GM21737 (cell line): ENCODE results near the gene BIN1.

Experiments
- ATAC-seq: cut with Tn5 transposase; IDR thresholded peaks from one replicate; pipeline ENCODE4 v1.9.1; 2021; ENCODE audit warnings: mild to moderate bottlenecking, moderate library complexity; ENCODE audit not compliant: unreplicated experiment

BIN1 gene

GRCh38 chr2:127093648-127094210, 13.2 kb downstream of the BIN1 start:
- peak; percentile 48 for ATAC-seq

- ATAC-seq, result no peak
Observed at GRCh38 chr2:127092901-127093516, 13.9 kb downstream of the BIN1 start.

- ATAC-seq, result no peak
Observed at GRCh38 chr2:127092306-127092705, 14.6 kb downstream of the BIN1 start.

- ATAC-seq, result no peak
Observed at GRCh38 chr2:127091886-127092285, 15.1 kb downstream of the BIN1 start.

GRCh38 chr2:127091148-127091547, 15.8 kb downstream of the BIN1 start:
- no peak for ATAC-seq

GRCh38 chr2:127090281-127091120, 16.5 kb downstream of the BIN1 start:
- ATAC-seq, result no peak

GRCh38 chr2:127089478-127090235, 17.3 kb downstream of the BIN1 start:
- no peak for ATAC-seq

- ATAC-seq, result no peak
Observed at GRCh38 chr2:127088706-127089105, 18.2 kb downstream of the BIN1 start.

- no peak for ATAC-seq
Observed at GRCh38 chr2:127087791-127088495, 19.0 kb downstream of the BIN1 start.

- ATAC-seq, result peak; percentile 66
Observed at GRCh38 chr2:127086990-127087790, 19.8 kb downstream of the BIN1 start.

GRCh38 chr2:127085317-127085681, 21.7 kb downstream of the BIN1 start:
- ATAC-seq, result peak; percentile 14

GRCh38 chr2:127084611-127085316, 22.2 kb downstream of the BIN1 start:
- ATAC-seq, result no peak

GRCh38 chr2:127083819-127084503, 23.0 kb downstream of the BIN1 start:
- no peak for ATAC-seq

GRCh38 chr2:127082974-127083373, 24.0 kb downstream of the BIN1 start:
- ATAC-seq, result no peak

GRCh38 chr2:127081826-127082633, 24.9 kb downstream of the BIN1 start:
- peak; percentile 51 for ATAC-seq

GRCh38 chr2:127080938-127081755, 25.8 kb downstream of the BIN1 start:
- ATAC-seq, result no peak
